Keratinocyte (primary cell): ENCODE measurements around the gene FHOD3. TPM values are rescaled to one million over a fixed set of nuclear protein-coding genes. Genes with fewer than 3 reads are reported as not detected.

Source experiments
- DNase-seq: peaks from one replicate; pipeline ENCODE4 v3.0.0-alpha.2; 2011; ENCODE audit warnings: low read depth, missing footprints, low spot score
- FAIRE-seq: peaks from 2 replicates; lab custom pipeline; 2011; peaks lifted over from hg19 to GRCh38; lab: Jason Lieb, UNC
- H2AFZ ChIP-seq: 2 replicates; pipeline ENCODE4 v1.6.0; 2012; ENCODE audit warnings: low read length, control low read depth, inconsistent platforms; ENCODE audit not compliant: control insufficient read depth
- H3K27ac ChIP-seq: 2 replicates; pipeline ENCODE4 v1.5.1; 2011; ENCODE audit warnings: low read length; ENCODE audit not compliant: control insufficient read depth, insufficient read depth
- H3K27me3 ChIP-seq: 3 replicates; pipeline ENCODE4 v1.6.0; 2011; ENCODE audit warnings: low read length; ENCODE audit not compliant: control insufficient read depth, insufficient read depth; ENCODE audit errors: extremely low read depth
- H3K36me3 ChIP-seq, 2 experiments: 2 replicates in 1 of 2; 3 replicates in 1 of 2; pipeline ENCODE4 v1.5.1; 2011; ENCODE audit warnings: low read length in 2 of 2, mild to moderate bottlenecking in 1 of 2; ENCODE audit not compliant: control insufficient read depth in 2 of 2, insufficient read depth in 2 of 2; ENCODE audit errors: extremely low read depth in 1 of 2
- H3K4me1 ChIP-seq: 3 replicates; pipeline ENCODE4 v1.5.1; 2011; ENCODE audit warnings: low read length; ENCODE audit not compliant: control insufficient read depth, insufficient read depth; ENCODE audit errors: extremely low read depth
- H3K4me2 ChIP-seq: 3 replicates; pipeline ENCODE4 v1.6.0; 2011; ENCODE audit warnings: low read depth, low read length; ENCODE audit not compliant: control insufficient read depth, insufficient read depth; ENCODE audit errors: extremely low read depth
- H3K4me3 ChIP-seq, 3 experiments: fragments of 200-600 bp in 1 of 3; sonication (generic) in 1 of 3; 2 replicates in 2 of 3; 3 replicates in 1 of 3; pipeline ENCODE4 v1.5.1; 2011 to 2016; ENCODE audit warnings: low read length in 3 of 3, mild to moderate bottlenecking in 3 of 3, control low read depth in 2 of 3, inconsistent platforms in 1 of 3, low read depth in 1 of 3, mixed read lengths in 1 of 3, mixed run types in 1 of 3, moderate library complexity in 1 of 3; ENCODE audit not compliant: control insufficient read depth in 2 of 3, insufficient read depth in 2 of 3; ENCODE audit errors: extremely low read depth in 1 of 3
- H3K79me2 ChIP-seq: 2 replicates; pipeline ENCODE4 v1.6.0; 2012; ENCODE audit warnings: low read length; ENCODE audit not compliant: control insufficient read depth, insufficient read depth
- H3K9ac ChIP-seq: 3 replicates; pipeline ENCODE4 v1.6.0; 2011; ENCODE audit warnings: low read length; ENCODE audit not compliant: control insufficient read depth, insufficient read depth; ENCODE audit errors: extremely low read depth
- H3K9me1 ChIP-seq: 3 replicates; pipeline ENCODE4 v1.6.0; 2011; ENCODE audit warnings: low read length; ENCODE audit not compliant: control insufficient read depth, insufficient read depth; ENCODE audit errors: extremely low read depth
- H3K9me3 ChIP-seq: 2 replicates; pipeline ENCODE4 v1.5.1; 2012; ENCODE audit warnings: low read depth, low read length; ENCODE audit not compliant: control insufficient read depth
- H4K20me1 ChIP-seq: 3 replicates; pipeline ENCODE4 v1.6.0; 2011; ENCODE audit warnings: low read length; ENCODE audit not compliant: control insufficient read depth, insufficient read depth; ENCODE audit errors: extremely low read depth
- EZH2 ChIP-seq: IDR thresholded peaks from one replicate; pipeline ENCODE4 v1.6.1; 2012; ENCODE audit warnings: inconsistent platforms, mild to moderate bottlenecking, low read length, moderate library complexity
- dilution Hi-C: fragments of 300-500 bp; cut with MboI; formaldehyde crosslinking; loops from one replicate; pipeline ENCODE4 v1.7.0; 2020; ENCODE audit warnings: low sequenced_read_pairs; ENCODE audit not compliant: extremely low pct_ligation_motif_present
- polyA plus RNA-seq, 5 experiments: library from polyadenylated mRNA; depleted of rRNA in 3 of 5; stranded (reverse) in 3 of 5; stranded (forward) in 1 of 5; unstranded in 1 of 5; fragments of >200 nt; gene quantifications; 1 replicate in 1 of 5; 2 replicates in 3 of 5; 3 replicates in 1 of 5; pipeline versions ENCODE4 v1.2.1 to v1.2.3, GENCODE V29; 2011 to 2012; ENCODE audit warnings: missing spikeins in 2 of 5, low read depth in 1 of 5, low replicate concordance in 1 of 5
- TF ChIP-seq, protein P1 (sequence below), 3 experiments: IDR thresholded peaks in 1 of 3; conservative IDR thresholded peaks in 1 of 3; optimal IDR thresholded peaks in 1 of 3; 2 replicates in 2 of 3; 3 replicates in 1 of 3; pipeline versions ENCODE3 to v1.5.1; 2011; ENCODE audit warnings: low read length in 3 of 3, mild to moderate bottlenecking in 3 of 3, moderate library complexity in 2 of 3, control low read depth in 1 of 3, inconsistent platforms in 1 of 3; ENCODE audit not compliant: insufficient read depth in 2 of 3; ENCODE audit errors: extremely low read depth in 1 of 3

Gene FHOD3
- polyA plus RNA-seq, 1 donor (not counting 4 experiments of a cell fraction or from before 2014, with no cell fraction given) = 7.7 TPM

DNA sequence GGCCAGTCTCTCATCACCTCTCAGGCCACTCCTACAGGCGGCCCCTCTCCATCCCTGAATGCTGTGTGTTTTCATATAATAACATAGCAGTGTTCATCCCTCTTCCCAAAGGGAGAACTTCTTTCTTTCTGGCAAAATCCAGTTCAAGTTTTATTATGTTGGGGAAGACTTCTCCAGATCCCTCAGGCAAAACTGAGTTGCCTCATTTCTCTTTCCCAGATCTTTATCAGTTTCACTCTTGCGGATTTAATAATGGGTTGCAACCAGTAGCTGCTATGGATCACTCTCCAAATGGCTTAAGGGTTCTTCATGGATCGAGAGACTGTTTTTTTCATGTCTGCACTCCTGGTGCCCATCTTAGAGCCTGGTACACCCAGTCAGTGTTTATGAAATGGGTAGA lies 129.9 kb downstream of the FHOD3 start:
- Histone ChIP-seq H3K9me3 (no peaks in the 10 kb centered on the region), H3K36me3 (no peaks in the 10 kb centered on the region), H3K79me2 (no peaks in the 10 kb centered on the region), H3K4me1 (peaks cover 3% of the 10 kb centered on the region), H3K4me3 (no peak overlapping the region), H3K9ac (no peak overlapping the region), H2AFZ (no peak overlapping the region), H3K9me1 (no peaks in the 10 kb centered on the region), H3K27me3 (no peaks in the 10 kb centered on the region), H3K27ac (no peak overlapping the region), H3K4me2 (no peak overlapping the region), H4K20me1 (no peaks in the 10 kb centered on the region)
- dilution Hi-C loops = no loop called here
- FAIRE-seq (no peak), DNase-seq (no peak)
- TF ChIP-seq EZH2 = no peak
- TF ChIP-seq, protein P1, sequence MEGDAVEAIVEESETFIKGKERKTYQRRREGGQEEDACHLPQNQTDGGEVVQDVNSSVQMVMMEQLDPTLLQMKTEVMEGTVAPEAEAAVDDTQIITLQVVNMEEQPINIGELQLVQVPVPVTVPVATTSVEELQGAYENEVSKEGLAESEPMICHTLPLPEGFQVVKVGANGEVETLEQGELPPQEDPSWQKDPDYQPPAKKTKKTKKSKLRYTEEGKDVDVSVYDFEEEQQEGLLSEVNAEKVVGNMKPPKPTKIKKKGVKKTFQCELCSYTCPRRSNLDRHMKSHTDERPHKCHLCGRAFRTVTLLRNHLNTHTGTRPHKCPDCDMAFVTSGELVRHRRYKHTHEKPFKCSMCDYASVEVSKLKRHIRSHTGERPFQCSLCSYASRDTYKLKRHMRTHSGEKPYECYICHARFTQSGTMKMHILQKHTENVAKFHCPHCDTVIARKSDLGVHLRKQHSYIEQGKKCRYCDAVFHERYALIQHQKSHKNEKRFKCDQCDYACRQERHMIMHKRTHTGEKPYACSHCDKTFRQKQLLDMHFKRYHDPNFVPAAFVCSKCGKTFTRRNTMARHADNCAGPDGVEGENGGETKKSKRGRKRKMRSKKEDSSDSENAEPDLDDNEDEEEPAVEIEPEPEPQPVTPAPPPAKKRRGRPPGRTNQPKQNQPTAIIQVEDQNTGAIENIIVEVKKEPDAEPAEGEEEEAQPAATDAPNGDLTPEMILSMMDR (optimal IDR thresholded peaks at IDR 0.05 in 1 of 3, IDR thresholded peaks at IDR 0.05 in 1 of 3, conservative IDR thresholded peaks at IDR 0.05 in 1 of 3; ENCODE audit: extremely low read depth in 1 of 3, insufficient read depth in 2 of 3, low read length in 3 of 3) = no peak

DNA sequence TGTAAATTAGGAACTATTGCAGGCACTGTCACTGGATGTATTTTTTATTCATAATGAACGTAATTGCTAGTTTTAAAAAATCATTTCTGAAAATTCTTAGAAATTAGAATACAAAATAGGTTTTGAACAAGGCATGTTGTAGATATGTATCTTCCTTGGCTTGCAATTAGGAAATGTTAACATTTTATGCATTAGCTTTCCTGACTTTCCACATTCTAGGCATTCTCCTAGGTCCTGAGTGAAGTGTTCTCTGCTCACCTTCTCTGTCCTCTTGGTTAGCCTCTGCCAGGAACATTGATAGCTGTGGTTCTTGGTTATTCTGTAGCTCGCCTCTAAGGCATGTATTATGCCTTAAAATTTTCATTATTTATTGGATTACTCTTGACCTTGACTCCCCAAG lies 130.3 kb downstream of the FHOD3 start:
- Histone ChIP-seq H3K36me3 (no peaks in the 10 kb centered on the region), H3K4me2 (no peak overlapping the region), H3K27me3 (no peaks in the 10 kb centered on the region), H3K79me2 (no peaks in the 10 kb centered on the region), H3K9ac (no peak overlapping the region), H3K27ac (no peak overlapping the region), H3K9me3 (no peaks in the 10 kb centered on the region), H2AFZ (no peak overlapping the region), H3K4me3 (no peak overlapping the region), H3K4me1 (peaks cover 3% of the 10 kb centered on the region), H4K20me1 (no peaks in the 10 kb centered on the region), H3K9me1 (no peaks in the 10 kb centered on the region)
- TF ChIP-seq EZH2 = no peak
- TF ChIP-seq, protein P1 (optimal IDR thresholded peaks at IDR 0.05 in 1 of 3, IDR thresholded peaks at IDR 0.05 in 1 of 3, conservative IDR thresholded peaks at IDR 0.05 in 1 of 3; ENCODE audit: extremely low read depth in 1 of 3, insufficient read depth in 2 of 3, low read length in 3 of 3) = no peak
- FAIRE-seq (no peak), DNase-seq (no peak)
- dilution Hi-C loops = no loop called here
